ENCODE data around the gene PHF3. TPM values are rescaled to one million over a fixed set of nuclear protein-coding genes. Genes with fewer than 3 reads are reported as not detected.

PHF3 gene
- total and polyA plus RNA-seq, 2 experiments from 2014 or later = 37.1 to 77.3 TPM

DNA sequence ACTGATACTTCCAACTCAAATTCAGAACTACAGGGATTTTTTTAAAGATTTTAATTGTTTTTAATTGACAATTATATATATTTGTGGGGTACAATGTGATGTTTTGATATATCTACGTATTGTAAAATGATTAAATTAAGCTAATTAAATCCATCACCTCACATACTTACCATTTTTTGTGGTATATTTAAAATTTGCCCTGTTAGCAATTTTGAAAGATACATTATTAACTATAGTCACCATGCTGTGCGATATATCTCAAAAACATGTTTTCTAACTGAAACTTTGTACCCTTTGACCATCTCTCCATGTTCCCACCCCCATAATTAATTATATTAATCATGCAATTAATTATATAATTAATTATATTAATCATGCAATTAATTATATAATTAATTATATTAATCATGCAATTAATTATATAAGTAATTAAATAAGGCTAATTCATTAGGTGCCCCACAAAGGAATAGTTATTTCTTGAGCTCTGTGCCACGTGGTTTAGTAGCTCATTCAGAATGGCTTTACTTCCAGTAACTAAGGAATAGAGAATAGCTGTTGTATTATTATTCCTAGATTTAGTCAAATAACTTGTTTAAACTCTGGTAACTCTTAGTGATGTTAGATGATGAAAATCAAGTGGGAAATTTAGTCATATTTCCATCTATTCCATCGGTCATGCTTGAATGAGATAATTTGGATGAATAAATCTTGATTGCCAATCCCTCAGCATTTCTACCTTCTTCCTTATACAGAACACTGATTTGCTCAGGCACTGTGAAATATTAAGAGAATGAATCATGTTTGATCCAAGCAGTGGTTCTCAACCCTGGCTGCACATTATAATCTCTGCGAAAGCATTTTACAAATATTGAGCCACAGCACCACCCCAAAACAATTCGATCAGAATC, 38.2 kb upstream of the PHF3 start:
- ATAC-seq = no peak; the same call in 2 of the 3 replicates
- Histone ChIP-seq H3K4me3 (peak overlapping the region; percentile 61), H3K27me3 (ENCODE audit: insufficient read depth) (no peaks in the 10 kb centered on the region), H2AFZ (peak overlapping the region; percentile 84), H3F3A (replicated peaks; ENCODE audit: low read depth) (no peaks in the 10 kb centered on the region), H3K4me1 (ENCODE audit: insufficient read depth) (no peaks in the 10 kb centered on the region; the same call in 1 of the 2 replicates), H3K79me2 (replicated peaks; ENCODE audit: insufficient read depth) (no peaks in the 10 kb centered on the region), H3K4me2 (peak overlapping the region; percentile 84), H3K27ac (ENCODE audit: low read depth) (no peak overlapping the region), H3K36me3 (ENCODE audit: insufficient read depth) (no peaks in the 10 kb centered on the region), H3K9me2 (ENCODE audit: insufficient read depth) (peaks cover 3% of the 10 kb centered on the region; the same call in 1 of the 2 replicates), H4K20me1 (replicated peaks; ENCODE audit: insufficient read depth) (no peaks in the 10 kb centered on the region)
- no peaks in the 10 kb centered on the region for H3K9me3 Mint-ChIP-seq
- DNase-seq (ENCODE audit: low spot score) = no peak
- peaks cover 6% of the 10 kb centered on the region; the same call in 1 of the 3 replicates for H3K4me1 Mint-ChIP-seq
- peak overlapping the region; percentile 90 for H3K4me3 Mint-ChIP-seq
- H3K27me3 Mint-ChIP-seq (ENCODE audit: insufficient read depth, low read depth, poor library complexity) = no peaks in the 10 kb centered on the region
- no peaks in the 10 kb centered on the region for H3K36me3 Mint-ChIP-seq (ENCODE audit: low read depth)
- peak overlapping the region; percentile 92; the same call in 1 of the 2 replicates for H3K27ac Mint-ChIP-seq
- no peak for TF ChIP-seq STAT1 (IDR thresholded peaks at IDR 0.05; ENCODE audit: unreplicated experiment)
- TF ChIP-seq, protein P1, sequence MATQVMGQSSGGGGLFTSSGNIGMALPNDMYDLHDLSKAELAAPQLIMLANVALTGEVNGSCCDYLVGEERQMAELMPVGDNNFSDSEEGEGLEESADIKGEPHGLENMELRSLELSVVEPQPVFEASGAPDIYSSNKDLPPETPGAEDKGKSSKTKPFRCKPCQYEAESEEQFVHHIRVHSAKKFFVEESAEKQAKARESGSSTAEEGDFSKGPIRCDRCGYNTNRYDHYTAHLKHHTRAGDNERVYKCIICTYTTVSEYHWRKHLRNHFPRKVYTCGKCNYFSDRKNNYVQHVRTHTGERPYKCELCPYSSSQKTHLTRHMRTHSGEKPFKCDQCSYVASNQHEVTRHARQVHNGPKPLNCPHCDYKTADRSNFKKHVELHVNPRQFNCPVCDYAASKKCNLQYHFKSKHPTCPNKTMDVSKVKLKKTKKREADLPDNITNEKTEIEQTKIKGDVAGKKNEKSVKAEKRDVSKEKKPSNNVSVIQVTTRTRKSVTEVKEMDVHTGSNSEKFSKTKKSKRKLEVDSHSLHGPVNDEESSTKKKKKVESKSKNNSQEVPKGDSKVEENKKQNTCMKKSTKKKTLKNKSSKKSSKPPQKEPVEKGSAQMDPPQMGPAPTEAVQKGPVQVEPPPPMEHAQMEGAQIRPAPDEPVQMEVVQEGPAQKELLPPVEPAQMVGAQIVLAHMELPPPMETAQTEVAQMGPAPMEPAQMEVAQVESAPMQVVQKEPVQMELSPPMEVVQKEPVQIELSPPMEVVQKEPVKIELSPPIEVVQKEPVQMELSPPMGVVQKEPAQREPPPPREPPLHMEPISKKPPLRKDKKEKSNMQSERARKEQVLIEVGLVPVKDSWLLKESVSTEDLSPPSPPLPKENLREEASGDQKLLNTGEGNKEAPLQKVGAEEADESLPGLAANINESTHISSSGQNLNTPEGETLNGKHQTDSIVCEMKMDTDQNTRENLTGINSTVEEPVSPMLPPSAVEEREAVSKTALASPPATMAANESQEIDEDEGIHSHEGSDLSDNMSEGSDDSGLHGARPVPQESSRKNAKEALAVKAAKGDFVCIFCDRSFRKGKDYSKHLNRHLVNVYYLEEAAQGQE (IDR thresholded peaks at IDR 0.05; ENCODE audit: unreplicated experiment) = no peak
- TF ChIP-seq, protein P2, sequence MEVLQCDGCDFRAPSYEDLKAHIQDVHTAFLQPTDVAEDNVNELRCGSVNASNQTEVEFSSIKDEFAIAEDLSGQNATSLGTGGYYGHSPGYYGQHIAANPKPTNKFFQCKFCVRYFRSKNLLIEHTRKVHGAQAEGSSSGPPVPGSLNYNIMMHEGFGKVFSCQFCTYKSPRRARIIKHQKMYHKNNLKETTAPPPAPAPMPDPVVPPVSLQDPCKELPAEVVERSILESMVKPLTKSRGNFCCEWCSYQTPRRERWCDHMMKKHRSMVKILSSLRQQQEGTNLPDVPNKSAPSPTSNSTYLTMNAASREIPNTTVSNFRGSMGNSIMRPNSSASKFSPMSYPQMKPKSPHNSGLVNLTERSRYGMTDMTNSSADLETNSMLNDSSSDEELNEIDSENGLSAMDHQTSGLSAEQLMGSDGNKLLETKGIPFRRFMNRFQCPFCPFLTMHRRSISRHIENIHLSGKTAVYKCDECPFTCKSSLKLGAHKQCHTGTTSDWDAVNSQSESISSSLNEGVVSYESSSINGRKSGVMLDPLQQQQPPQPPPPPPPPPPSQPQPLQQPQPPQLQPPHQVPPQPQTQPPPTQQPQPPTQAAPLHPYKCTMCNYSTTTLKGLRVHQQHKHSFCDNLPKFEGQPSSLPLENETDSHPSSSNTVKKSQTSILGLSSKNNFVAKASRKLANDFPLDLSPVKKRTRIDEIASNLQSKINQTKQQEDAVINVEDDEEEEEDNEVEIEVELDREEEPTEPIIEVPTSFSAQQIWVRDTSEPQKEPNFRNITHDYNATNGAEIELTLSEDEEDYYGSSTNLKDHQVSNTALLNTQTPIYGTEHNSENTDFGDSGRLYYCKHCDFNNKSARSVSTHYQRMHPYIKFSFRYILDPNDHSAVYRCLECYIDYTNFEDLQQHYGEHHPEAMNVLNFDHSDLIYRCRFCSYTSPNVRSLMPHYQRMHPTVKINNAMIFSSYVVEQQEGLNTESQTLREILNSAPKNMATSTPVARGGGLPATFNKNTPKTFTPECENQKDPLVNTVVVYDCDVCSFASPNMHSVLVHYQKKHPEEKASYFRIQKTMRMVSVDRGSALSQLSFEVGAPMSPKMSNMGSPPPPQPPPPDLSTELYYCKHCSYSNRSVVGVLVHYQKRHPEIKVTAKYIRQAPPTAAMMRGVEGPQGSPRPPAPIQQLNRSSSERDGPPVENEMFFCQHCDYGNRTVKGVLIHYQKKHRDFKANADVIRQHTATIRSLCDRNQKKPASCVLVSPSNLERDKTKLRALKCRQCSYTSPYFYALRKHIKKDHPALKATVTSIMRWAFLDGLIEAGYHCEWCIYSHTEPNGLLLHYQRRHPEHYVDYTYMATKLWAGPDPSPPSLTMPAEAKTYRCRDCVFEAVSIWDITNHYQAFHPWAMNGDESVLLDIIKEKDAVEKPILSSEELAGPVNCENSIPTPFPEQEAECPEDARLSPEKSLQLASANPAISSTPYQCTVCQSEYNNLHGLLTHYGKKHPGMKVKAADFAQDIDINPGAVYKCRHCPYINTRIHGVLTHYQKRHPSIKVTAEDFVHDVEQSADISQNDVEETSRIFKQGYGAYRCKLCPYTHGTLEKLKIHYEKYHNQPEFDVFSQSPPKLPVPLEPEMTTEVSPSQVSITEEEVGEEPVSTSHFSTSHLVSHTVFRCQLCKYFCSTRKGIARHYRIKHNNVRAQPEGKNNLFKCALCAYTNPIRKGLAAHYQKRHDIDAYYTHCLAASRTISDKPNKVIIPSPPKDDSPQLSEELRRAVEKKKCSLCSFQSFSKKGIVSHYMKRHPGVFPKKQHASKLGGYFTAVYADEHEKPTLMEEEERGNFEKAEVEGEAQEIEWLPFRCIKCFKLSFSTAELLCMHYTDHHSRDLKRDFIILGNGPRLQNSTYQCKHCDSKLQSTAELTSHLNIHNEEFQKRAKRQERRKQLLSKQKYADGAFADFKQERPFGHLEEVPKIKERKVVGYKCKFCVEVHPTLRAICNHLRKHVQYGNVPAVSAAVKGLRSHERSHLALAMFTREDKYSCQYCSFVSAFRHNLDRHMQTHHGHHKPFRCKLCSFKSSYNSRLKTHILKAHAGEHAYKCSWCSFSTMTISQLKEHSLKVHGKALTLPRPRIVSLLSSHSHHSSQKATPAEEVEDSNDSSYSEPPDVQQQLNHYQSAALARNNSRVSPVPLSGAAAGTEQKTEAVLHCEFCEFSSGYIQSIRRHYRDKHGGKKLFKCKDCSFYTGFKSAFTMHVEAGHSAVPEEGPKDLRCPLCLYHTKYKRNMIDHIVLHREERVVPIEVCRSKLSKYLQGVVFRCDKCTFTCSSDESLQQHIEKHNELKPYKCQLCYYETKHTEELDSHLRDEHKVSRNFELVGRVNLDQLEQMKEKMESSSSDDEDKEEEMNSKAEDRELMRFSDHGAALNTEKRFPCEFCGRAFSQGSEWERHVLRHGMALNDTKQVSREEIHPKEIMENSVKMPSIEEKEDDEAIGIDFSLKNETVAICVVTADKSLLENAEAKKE (CRISPR knock-in tag; IDR thresholded peaks at IDR 0.05) = no peak
- no peak for TF ChIP-seq ZNF331 (CRISPR knock-in tag; IDR thresholded peaks at IDR 0.05; ENCODE audit: low read depth)
- no peak for TF ChIP-seq CREB1 (CRISPR knock-in tag; IDR thresholded peaks at IDR 0.05; ENCODE audit: low read depth)
- no peak for TF ChIP-seq JUNB (IDR thresholded peaks at IDR 0.05; ENCODE audit: unreplicated experiment)
- TF ChIP-seq EZH2phosphoT487 (IDR thresholded peaks at IDR 0.05; ENCODE audit: unreplicated experiment) = no peak
